ENCODE data around the gene RAB7A. TPM values are rescaled to one million over a fixed set of nuclear protein-coding genes. Genes with fewer than 3 reads are reported as not detected.

RAB7A gene
- total and polyA plus RNA-seq, 10 of the 15 experiments (the other 5 are each of a cell fraction or from before 2014, with no cell fraction given) = 40.3 to 212 (median 160) TPM

DNA sequence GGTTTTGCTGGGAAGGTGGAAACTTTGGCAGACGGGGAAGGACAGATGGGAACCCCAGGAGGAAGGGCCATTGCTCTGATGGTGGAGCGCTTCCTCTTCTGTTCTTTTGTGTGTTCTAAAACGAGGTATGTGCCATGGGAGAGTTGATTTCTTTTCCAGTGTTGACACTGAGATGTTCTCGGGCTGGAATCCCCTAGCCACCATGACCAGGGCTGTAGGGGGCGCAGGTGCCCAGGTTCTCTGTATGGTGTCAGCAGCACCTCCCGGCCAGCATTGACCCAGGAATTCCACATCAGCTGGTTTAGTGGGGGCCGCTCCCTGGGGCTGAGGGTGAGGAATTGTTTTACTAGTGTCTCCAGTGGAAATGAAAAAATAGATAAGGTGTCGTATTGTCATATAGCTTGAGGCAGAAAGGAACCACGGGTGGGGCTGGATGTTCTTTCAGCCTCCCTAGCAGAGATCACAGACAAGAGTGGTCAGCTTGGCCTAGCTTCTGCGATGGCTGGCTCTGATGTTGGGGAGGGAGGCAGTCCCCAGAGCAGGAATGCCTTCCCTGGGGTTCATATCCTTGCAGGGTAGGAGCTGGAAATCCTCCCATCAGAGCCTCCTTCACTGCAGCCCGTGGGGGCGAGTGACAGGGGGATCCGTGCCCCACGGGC, 119.3 kb downstream of the RAB7A start:
- Histone ChIP-seq H3K4me1 (ENCODE audit: control insufficient read depth, insufficient read depth, low read length) (peaks cover 4% of the 10 kb centered on the region), H4K20me1 (ENCODE audit: control insufficient read depth, insufficient read depth) (no peaks in the 10 kb centered on the region), H3K9me3 (replicated peaks; ENCODE audit: control insufficient read depth, insufficient read depth, low read length) (no peaks in the 10 kb centered on the region), H3K9ac (ENCODE audit: control insufficient read depth, insufficient read depth, low read length) (no peak overlapping the region), H3K27me3 (replicated peaks in 1 of 2; ENCODE audit: control insufficient read depth in 2 of 2, insufficient read depth in 2 of 2, low read length in 1 of 2) (no peaks in the 10 kb centered on the region), H3K79me2 (ENCODE audit: control insufficient read depth, insufficient read depth, low read length) (no peaks in the 10 kb centered on the region), H2AFZ (ENCODE audit: control insufficient read depth, low read depth, low read length) (0 out of 2 replicates have a peak overlapping the region, but pooled peaks have one; percentile 18), H3K4me3 (peak overlapping the region; percentile 46; the same call in 1 of the 2 replicates), H3K36me3 (ENCODE audit: control insufficient read depth in 2 of 2, insufficient read depth in 2 of 2, low read length in 1 of 2) (no peaks in the 10 kb centered on the region), H3K4me2 (ENCODE audit: control insufficient read depth, insufficient read depth) (peak overlapping the region; percentile 80; the same call in 1 of the 2 replicates), H3K27ac (ENCODE audit: control insufficient read depth, insufficient read depth) (no peak overlapping the region)
- ATAC-seq = peak; percentile 43
- no peak for FAIRE-seq
- intact Hi-C loops (cut with micrococcal nuclease; ENCODE audit: unreplicated experiment) = no loop called here
- ChIA-PET CTCF (interaction anchor here (0.7 to 3.4 kb wide), 12 partner anchors 11 to 231 kb away, joined by 3 to 26 read pairs (median 4); partner anchors contain the start of gene RAB7A), SMC1A (ENCODE audit: uncharacterized antibody, unreplicated experiment) (interaction anchor here (0.9 to 1.4 kb wide), 2 partner anchors 41 to 198 kb away, joined by 3 to 4 read pairs; no protein-coding TSS in a partner anchor), RAD21 (ENCODE audit: unreplicated experiment) (interaction anchor here (0.7 to 1.6 kb wide), 4 partner anchors 33 to 227 kb away, joined by 3 to 8 read pairs (median 4); no protein-coding TSS in a partner anchor), POLR2A (interaction anchor here (0.6 kb wide), 2 partner anchors 21 to 34 kb away, joined by 3 read pairs; no protein-coding TSS in a partner anchor)
- no TSS peak for BruUV-seq (replicated peaks)
- in situ Hi-C loops (cut with MboI) = no loop called here
- no peak for DNase-seq (ENCODE audit: low read depth, low spot score)
- WGBS (ENCODE audit: insufficient coverage, insufficient replicate concordance, low lambda C conversion rate, missing lambda C conversion rate) = 10% methylated on average over 14 of the region's 14 CpGs
- TF ChIP-seq NRF1 (conservative IDR thresholded peaks at IDR 0.05; ENCODE audit: low read depth, low read length) (no peak), MYB (IDR thresholded peaks at IDR 0.05; ENCODE audit: borderline replicate concordance, low read depth, low read length) (no peak), YBX1 (IDR thresholded peaks at IDR 0.05) (no peak), ZNF384 (IDR thresholded peaks at IDR 0.05; ENCODE audit: borderline replicate concordance, low read depth, low read length) (no peak), SIN3A (IDR thresholded peaks at IDR 0.05; ENCODE audit: low read depth, low read length) (no peak), NR2C1 (IDR thresholded peaks at IDR 0.05) (no peak)
- TF ChIP-seq, protein P1, sequence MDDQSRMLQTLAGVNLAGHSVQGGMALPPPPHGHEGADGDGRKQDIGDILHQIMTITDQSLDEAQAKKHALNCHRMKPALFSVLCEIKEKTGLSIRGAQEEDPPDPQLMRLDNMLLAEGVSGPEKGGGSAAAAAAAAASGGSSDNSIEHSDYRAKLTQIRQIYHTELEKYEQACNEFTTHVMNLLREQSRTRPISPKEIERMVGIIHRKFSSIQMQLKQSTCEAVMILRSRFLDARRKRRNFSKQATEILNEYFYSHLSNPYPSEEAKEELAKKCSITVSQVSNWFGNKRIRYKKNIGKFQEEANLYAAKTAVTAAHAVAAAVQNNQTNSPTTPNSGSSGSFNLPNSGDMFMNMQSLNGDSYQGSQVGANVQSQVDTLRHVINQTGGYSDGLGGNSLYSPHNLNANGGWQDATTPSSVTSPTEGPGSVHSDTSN (IDR thresholded peaks at IDR 0.05; ENCODE audit: insufficient replicate concordance, low read depth, low read length) = no peak
- TF ChIP-seq, protein P2, sequence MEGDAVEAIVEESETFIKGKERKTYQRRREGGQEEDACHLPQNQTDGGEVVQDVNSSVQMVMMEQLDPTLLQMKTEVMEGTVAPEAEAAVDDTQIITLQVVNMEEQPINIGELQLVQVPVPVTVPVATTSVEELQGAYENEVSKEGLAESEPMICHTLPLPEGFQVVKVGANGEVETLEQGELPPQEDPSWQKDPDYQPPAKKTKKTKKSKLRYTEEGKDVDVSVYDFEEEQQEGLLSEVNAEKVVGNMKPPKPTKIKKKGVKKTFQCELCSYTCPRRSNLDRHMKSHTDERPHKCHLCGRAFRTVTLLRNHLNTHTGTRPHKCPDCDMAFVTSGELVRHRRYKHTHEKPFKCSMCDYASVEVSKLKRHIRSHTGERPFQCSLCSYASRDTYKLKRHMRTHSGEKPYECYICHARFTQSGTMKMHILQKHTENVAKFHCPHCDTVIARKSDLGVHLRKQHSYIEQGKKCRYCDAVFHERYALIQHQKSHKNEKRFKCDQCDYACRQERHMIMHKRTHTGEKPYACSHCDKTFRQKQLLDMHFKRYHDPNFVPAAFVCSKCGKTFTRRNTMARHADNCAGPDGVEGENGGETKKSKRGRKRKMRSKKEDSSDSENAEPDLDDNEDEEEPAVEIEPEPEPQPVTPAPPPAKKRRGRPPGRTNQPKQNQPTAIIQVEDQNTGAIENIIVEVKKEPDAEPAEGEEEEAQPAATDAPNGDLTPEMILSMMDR (IDR thresholded peaks at IDR 0.05 in 2 of 3, conservative IDR thresholded peaks at IDR 0.05 in 1 of 3; ENCODE audit: control insufficient read depth in 2 of 3, extremely low read depth in 1 of 3, insufficient read depth in 1 of 3, low read depth in 3 of 3, low read length in 3 of 3) = peak in 2 of 3 experiments; percentile 14 to 24; a peak in 2 of 6 replicates
- TF ChIP-seq, protein P3, sequence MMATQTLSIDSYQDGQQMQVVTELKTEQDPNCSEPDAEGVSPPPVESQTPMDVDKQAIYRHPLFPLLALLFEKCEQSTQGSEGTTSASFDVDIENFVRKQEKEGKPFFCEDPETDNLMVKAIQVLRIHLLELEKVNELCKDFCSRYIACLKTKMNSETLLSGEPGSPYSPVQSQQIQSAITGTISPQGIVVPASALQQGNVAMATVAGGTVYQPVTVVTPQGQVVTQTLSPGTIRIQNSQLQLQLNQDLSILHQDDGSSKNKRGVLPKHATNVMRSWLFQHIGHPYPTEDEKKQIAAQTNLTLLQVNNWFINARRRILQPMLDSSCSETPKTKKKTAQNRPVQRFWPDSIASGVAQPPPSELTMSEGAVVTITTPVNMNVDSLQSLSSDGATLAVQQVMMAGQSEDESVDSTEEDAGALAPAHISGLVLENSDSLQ (IDR thresholded peaks at IDR 0.05) = 0 out of 2 replicates have a peak, but pooled peaks have one; percentile 16
- TF ChIP-seq, protein P4, sequence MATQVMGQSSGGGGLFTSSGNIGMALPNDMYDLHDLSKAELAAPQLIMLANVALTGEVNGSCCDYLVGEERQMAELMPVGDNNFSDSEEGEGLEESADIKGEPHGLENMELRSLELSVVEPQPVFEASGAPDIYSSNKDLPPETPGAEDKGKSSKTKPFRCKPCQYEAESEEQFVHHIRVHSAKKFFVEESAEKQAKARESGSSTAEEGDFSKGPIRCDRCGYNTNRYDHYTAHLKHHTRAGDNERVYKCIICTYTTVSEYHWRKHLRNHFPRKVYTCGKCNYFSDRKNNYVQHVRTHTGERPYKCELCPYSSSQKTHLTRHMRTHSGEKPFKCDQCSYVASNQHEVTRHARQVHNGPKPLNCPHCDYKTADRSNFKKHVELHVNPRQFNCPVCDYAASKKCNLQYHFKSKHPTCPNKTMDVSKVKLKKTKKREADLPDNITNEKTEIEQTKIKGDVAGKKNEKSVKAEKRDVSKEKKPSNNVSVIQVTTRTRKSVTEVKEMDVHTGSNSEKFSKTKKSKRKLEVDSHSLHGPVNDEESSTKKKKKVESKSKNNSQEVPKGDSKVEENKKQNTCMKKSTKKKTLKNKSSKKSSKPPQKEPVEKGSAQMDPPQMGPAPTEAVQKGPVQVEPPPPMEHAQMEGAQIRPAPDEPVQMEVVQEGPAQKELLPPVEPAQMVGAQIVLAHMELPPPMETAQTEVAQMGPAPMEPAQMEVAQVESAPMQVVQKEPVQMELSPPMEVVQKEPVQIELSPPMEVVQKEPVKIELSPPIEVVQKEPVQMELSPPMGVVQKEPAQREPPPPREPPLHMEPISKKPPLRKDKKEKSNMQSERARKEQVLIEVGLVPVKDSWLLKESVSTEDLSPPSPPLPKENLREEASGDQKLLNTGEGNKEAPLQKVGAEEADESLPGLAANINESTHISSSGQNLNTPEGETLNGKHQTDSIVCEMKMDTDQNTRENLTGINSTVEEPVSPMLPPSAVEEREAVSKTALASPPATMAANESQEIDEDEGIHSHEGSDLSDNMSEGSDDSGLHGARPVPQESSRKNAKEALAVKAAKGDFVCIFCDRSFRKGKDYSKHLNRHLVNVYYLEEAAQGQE (IDR thresholded peaks at IDR 0.05; ENCODE audit: low read depth, low read length) = no peak

Measured in GM12878 (cell line).